GM12801 (cell line): ENCODE data around the gene MYO18B.

Experiments used
- CTCF ChIP-seq: IDR thresholded peaks from one replicate; pipeline ENCODE4 v1.5.1; 2011; ENCODE audit warnings: control low read depth; ENCODE audit not compliant: insufficient read length; ENCODE audit errors: extremely low read depth

The MYO18B gene

GRCh38 chr22:25845985-25846745, 104.2 kb downstream of the MYO18B start:
- no peak for TF ChIP-seq CTCF

DNA sequence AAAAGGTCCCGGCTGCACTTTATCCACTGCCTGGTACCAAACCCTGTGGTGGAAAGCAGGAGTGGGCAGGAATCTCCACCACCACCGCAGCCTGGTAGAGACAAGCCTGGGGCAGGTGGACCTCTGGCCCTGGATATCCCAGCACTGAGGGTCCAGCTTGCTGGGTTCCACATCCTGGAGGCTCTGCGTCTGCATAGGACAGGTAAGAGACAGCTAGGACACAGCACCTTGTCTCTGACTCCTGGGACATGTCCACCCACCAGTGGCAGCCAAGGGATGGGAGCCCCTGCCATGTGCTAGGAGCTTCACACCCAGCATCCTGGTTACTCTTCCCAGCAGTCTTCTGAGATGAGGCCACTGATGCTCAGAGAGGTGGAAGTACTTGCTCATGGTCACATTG, 105.5 kb downstream of the MYO18B start:
- no peak for TF ChIP-seq CTCF

DNA sequence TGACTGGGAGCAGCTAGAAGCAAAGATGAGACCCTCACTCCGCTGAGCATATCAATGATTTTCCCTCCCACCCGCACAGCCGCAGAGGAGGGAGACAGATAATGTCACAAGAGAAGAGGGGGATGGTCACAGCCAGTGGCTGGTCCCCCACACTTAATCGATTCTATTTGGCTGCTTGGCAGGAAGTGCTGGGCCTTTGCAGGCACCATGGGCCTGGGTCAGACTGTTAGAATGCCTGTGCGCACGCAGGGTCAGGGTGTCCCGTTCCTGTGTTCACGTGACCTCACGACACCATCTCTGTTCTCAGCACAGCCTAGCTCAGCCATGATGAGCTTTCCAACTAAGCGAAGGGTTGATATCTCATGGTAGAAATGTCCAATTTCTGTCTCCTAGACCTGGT, 107.0 kb downstream of the MYO18B start:
- TF ChIP-seq CTCF, result no peak

GRCh38 chr22:25849522-25849921, 107.5 kb downstream of the MYO18B start:
- no peak for TF ChIP-seq CTCF

DNA sequence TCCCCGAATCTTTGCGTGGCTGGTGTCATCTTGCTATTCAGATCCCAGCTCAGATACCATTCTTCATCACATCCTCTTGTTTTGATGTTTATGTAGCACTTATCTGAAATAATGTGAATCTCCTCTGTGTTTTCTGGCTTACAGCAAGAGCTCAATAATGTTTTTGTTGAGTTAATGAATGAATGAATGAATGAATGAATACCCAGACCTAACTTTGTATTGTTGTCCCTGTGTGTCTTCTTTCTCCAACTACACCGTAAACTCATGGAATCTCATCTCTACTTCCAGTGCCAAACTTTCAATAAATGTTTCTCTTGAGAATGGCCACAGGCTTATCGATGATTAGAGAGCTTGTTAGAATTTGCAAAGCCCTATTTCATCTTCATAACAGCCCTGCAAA, 110.2 kb downstream of the MYO18B start:
- TF ChIP-seq CTCF, result no peak

- TF ChIP-seq CTCF, result no peak
Measured at GRCh38 chr22:25853078-25853477, 111.1 kb downstream of the MYO18B start.

- TF ChIP-seq CTCF, result no peak
Measured at GRCh38 chr22:25853501-25854284, 111.7 kb downstream of the MYO18B start.
